Neural cell (in vitro differentiated cells): Measurements from ENCODE around the gene VANGL1.

Experiments used
- POLR2AphosphoS5 ChIP-seq: IDR thresholded peaks from 2 replicates; pipeline ENCODE4 v1.6.1; 2012
- RAD21 ChIP-seq: fragments of 450-650 bp; conservative IDR thresholded peaks from 2 replicates; pipeline ENCODE4 v1.6.1; 2014; ENCODE audit warnings: antibody characterized with exemption, mild to moderate bottlenecking, moderate library complexity
- SMC3 ChIP-seq: fragments of 450-650 bp; conservative IDR thresholded peaks from 2 replicates; pipeline ENCODE4 v1.6.1; 2014; ENCODE audit warnings: antibody characterized with exemption, mild to moderate bottlenecking, moderate library complexity; ENCODE audit not compliant: poor library complexity
- TF ChIP-seq, protein P1 (sequence below): fragments of 450-650 bp; IDR thresholded peaks from 2 replicates; pipeline ENCODE4 v1.5.1; 2014; ENCODE audit warnings: antibody characterized with exemption, mild to moderate bottlenecking, moderate library complexity; ENCODE audit not compliant: poor library complexity, severe bottlenecking
- TF ChIP-seq, protein P2 (sequence below): IDR thresholded peaks from 2 replicates; pipeline ENCODE4 v1.6.1; 2012; ENCODE audit warnings: borderline replicate concordance

DNA sequence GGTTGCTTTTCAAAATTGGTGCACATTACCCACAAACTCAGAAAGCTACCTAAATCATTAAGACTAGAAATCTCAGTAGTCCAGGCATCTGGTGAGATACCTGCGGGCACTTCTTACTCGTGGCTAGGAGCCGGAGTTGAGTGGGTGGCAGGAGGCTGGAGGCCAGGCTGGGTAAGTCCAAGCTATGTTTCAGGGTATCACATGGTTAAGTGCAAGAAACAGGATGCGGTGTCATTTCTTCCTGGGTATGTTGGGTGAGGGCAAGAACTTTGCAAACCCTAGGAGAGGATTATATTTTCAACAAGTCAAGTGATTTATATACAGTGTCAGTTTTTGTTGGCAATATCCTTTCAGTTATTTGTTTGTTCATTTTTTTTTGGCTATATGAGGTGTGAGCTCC lies 41.0 kb downstream of the VANGL1 start:
- TF ChIP-seq, protein P1, sequence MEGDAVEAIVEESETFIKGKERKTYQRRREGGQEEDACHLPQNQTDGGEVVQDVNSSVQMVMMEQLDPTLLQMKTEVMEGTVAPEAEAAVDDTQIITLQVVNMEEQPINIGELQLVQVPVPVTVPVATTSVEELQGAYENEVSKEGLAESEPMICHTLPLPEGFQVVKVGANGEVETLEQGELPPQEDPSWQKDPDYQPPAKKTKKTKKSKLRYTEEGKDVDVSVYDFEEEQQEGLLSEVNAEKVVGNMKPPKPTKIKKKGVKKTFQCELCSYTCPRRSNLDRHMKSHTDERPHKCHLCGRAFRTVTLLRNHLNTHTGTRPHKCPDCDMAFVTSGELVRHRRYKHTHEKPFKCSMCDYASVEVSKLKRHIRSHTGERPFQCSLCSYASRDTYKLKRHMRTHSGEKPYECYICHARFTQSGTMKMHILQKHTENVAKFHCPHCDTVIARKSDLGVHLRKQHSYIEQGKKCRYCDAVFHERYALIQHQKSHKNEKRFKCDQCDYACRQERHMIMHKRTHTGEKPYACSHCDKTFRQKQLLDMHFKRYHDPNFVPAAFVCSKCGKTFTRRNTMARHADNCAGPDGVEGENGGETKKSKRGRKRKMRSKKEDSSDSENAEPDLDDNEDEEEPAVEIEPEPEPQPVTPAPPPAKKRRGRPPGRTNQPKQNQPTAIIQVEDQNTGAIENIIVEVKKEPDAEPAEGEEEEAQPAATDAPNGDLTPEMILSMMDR = no peak
- TF ChIP-seq POLR2AphosphoS5 (no peak), SMC3 (no peak), RAD21 (no peak)
- TF ChIP-seq, protein P2, sequence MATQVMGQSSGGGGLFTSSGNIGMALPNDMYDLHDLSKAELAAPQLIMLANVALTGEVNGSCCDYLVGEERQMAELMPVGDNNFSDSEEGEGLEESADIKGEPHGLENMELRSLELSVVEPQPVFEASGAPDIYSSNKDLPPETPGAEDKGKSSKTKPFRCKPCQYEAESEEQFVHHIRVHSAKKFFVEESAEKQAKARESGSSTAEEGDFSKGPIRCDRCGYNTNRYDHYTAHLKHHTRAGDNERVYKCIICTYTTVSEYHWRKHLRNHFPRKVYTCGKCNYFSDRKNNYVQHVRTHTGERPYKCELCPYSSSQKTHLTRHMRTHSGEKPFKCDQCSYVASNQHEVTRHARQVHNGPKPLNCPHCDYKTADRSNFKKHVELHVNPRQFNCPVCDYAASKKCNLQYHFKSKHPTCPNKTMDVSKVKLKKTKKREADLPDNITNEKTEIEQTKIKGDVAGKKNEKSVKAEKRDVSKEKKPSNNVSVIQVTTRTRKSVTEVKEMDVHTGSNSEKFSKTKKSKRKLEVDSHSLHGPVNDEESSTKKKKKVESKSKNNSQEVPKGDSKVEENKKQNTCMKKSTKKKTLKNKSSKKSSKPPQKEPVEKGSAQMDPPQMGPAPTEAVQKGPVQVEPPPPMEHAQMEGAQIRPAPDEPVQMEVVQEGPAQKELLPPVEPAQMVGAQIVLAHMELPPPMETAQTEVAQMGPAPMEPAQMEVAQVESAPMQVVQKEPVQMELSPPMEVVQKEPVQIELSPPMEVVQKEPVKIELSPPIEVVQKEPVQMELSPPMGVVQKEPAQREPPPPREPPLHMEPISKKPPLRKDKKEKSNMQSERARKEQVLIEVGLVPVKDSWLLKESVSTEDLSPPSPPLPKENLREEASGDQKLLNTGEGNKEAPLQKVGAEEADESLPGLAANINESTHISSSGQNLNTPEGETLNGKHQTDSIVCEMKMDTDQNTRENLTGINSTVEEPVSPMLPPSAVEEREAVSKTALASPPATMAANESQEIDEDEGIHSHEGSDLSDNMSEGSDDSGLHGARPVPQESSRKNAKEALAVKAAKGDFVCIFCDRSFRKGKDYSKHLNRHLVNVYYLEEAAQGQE = no peak
